SK-N-SH (cell line): ENCODE measurements around the gene FSIP1. TPM values are rescaled to one million over a fixed set of nuclear protein-coding genes. Genes with fewer than 3 reads are reported as not detected.

ENCODE experiments used
- CTCF ChIA-PET: fragments of 300-600, 350-600 bp; formaldehyde crosslinking; extraction: SDS; loops from one replicate; lab custom pipeline; 2021; lab: Yijun Ruan, JAX
- POLR2A ChIA-PET: fragments of 350-600 bp; sonication (Branson Sonifier 250); formaldehyde crosslinking; extraction: SDS; loops from one replicate; lab custom pipeline; 2020; ENCODE audit warnings: antibody characterized with exemption, inconsistent platforms; lab: Yijun Ruan, JAX
- DNase-seq: peaks from one replicate; pipeline ENCODE4 v3.0.0; 2012
- H2AFZ ChIP-seq: fragments of 200-600 bp; sonication (generic); 2 replicates; pipeline ENCODE4 v1.8.1; 2016; ENCODE audit warnings: antibody characterized with exemption, mild to moderate bottlenecking, low read depth
- H3F3A ChIP-seq: fragments of 200-600 bp; sonication (generic); replicated peaks from 2 replicates; pipeline ENCODE3; 2016; ENCODE audit warnings: antibody characterized with exemption, mild to moderate bottlenecking; ENCODE audit not compliant: insufficient read depth
- H3K27ac ChIP-seq, 2 experiments: fragments of 200-500 bp in 1 of 2; fragments of 200-600 bp in 1 of 2; sonication (Bioruptor generic) in 1 of 2; sonication (generic), shearing (Covaris generic) in 1 of 2; 2 replicates each; pipeline versions ENCODE4 v1.5.1 to v1.6.1; 2014 to 2016; ENCODE audit warnings: low read depth in 2 of 2, inconsistent platforms in 1 of 2, low read length in 1 of 2, mild to moderate bottlenecking in 1 of 2, mixed read lengths in 1 of 2
- H3K27me3 ChIP-seq: fragments of 200-600 bp; sonication (generic), shearing (Covaris generic); 2 replicates; pipeline ENCODE4 v1.6.1; 2016; ENCODE audit warnings: mixed run types; ENCODE audit not compliant: insufficient read depth
- H3K36me3 ChIP-seq, 2 experiments: fragments of 200-500 bp in 1 of 2; fragments of 200-600 bp in 1 of 2; sonication (Bioruptor generic) in 1 of 2; sonication (generic) in 1 of 2; replicated peaks in 1 of 2; 2 replicates each; pipeline versions ENCODE3 to v1.5.1; 2014 to 2016; ENCODE audit warnings: low read length in 1 of 2, mild to moderate bottlenecking in 1 of 2; ENCODE audit not compliant: insufficient read depth in 2 of 2, control insufficient read depth in 1 of 2
- H3K4me1 ChIP-seq, 2 experiments: fragments of 200-500 bp in 1 of 2; fragments of 200-600 bp in 1 of 2; sonication (Bioruptor generic) in 1 of 2; sonication (generic), shearing (Covaris generic) in 1 of 2; 2 replicates each; pipeline versions ENCODE4 v1.5.1 to v1.6.1; 2014 to 2016; ENCODE audit warnings: low read depth in 1 of 2, low read length in 1 of 2, mixed run types in 1 of 2; ENCODE audit not compliant: insufficient read depth in 2 of 2, control insufficient read depth in 1 of 2
- H3K4me2 ChIP-seq: fragments of 200-600 bp; sonication (generic), shearing (Covaris generic); 2 replicates; pipeline ENCODE4 v1.6.1; 2017; ENCODE audit warnings: mixed run types
- H3K4me3 ChIP-seq, 2 experiments: fragments of 200-500 bp in 1 of 2; fragments of 200-600 bp in 1 of 2; sonication (Bioruptor generic) in 1 of 2; sonication (generic), shearing (Covaris generic) in 1 of 2; 2 replicates each; pipeline versions ENCODE4 v1.5.1 to v1.8.1; 2014 to 2016; ENCODE audit warnings: low read depth in 2 of 2, inconsistent platforms in 1 of 2, low read length in 1 of 2, mild to moderate bottlenecking in 1 of 2, mixed read lengths in 1 of 2, moderate library complexity in 1 of 2
- H3K79me2 ChIP-seq: fragments of 200-600 bp; sonication (generic); 2 replicates; pipeline ENCODE4 v1.8.1; 2017; ENCODE audit warnings: mild to moderate bottlenecking; ENCODE audit not compliant: insufficient read depth
- H3K9ac ChIP-seq: fragments of 200-600 bp; sonication (generic); 2 replicates; pipeline ENCODE4 v1.6.1; 2017; ENCODE audit warnings: mixed run types
- H3K9me2 ChIP-seq: fragments of 200-600 bp; sonication (generic); 2 replicates; pipeline ENCODE4 v1.6.1; 2017; ENCODE audit warnings: mixed run types
- H3K9me3 ChIP-seq: fragments of 200-600 bp; sonication (generic); 2 replicates; pipeline ENCODE4 v1.6.1; 2017; ENCODE audit warnings: mixed run types, mild to moderate bottlenecking, moderate library complexity
- H4K20me1 ChIP-seq: fragments of 200-600 bp; sonication (generic); 2 replicates; pipeline ENCODE4 v1.6.1; 2017; ENCODE audit warnings: mild to moderate bottlenecking, mixed run types; ENCODE audit not compliant: insufficient read depth
- CHD2 ChIP-seq: fragments of 150-350 bp; IDR thresholded peaks from 2 replicates; pipeline ENCODE4 v1.6.1; 2018; ENCODE audit warnings: low read length; ENCODE audit not compliant: partially characterized antibody
- CTCF ChIP-seq: fragments of 200-600 bp; sonication (generic); IDR thresholded peaks from 2 replicates; pipeline ENCODE4 v1.6.1; 2017; ENCODE audit warnings: antibody characterized with exemption, mild to moderate bottlenecking, moderate library complexity
- EP300 ChIP-seq, 2 experiments: IDR thresholded peaks; 2 replicates each; pipeline versions ENCODE4 v1.4.0 to v1.6.1; 2012; ENCODE audit warnings: borderline replicate concordance in 1 of 2, low read depth in 1 of 2, low read length in 1 of 2
- FOXJ3 ChIP-seq: sonication (generic); formaldehyde crosslinking; IDR thresholded peaks from 2 replicates; pipeline ENCODE4 v1.5.1; 2020; ENCODE audit warnings: mild to moderate bottlenecking, missing genetic modification reagents
- FOXM1 ChIP-seq: IDR thresholded peaks from 2 replicates; pipeline ENCODE4 v1.4.0; 2012; ENCODE audit warnings: low read depth, mild to moderate bottlenecking
- GABPA ChIP-seq: IDR thresholded peaks from 2 replicates; pipeline ENCODE4 v1.4.0; 2012; ENCODE audit warnings: low read depth, mild to moderate bottlenecking
- GATA2 ChIP-seq: sonication (generic); formaldehyde crosslinking; IDR thresholded peaks from 2 replicates; pipeline ENCODE4 v1.5.0; 2020; ENCODE audit warnings: mild to moderate bottlenecking, missing genetic modification reagents
- MAX ChIP-seq: IDR thresholded peaks from 2 replicates; pipeline ENCODE4 v1.4.0; 2012; ENCODE audit warnings: low read depth
- NRF1 ChIP-seq: IDR thresholded peaks from 2 replicates; pipeline ENCODE4 v1.6.1; 2012; ENCODE audit warnings: low read depth, mild to moderate bottlenecking, low read length
- REST ChIP-seq: IDR thresholded peaks from 2 replicates; pipeline ENCODE4 v1.6.1; 2012; ENCODE audit warnings: mild to moderate bottlenecking, low read depth, low read length, moderate library complexity
- RXRA ChIP-seq: IDR thresholded peaks from 2 replicates; pipeline ENCODE4 v1.4.0; 2012; ENCODE audit warnings: low read depth, mild to moderate bottlenecking, borderline replicate concordance
- SMC3 ChIP-seq: IDR thresholded peaks from 2 replicates; pipeline ENCODE4 v1.6.1; 2012; ENCODE audit warnings: low read depth, low read length, improper control_type of control experiment
- TCF12 ChIP-seq: IDR thresholded peaks from 2 replicates; pipeline ENCODE4 v1.4.0; 2012
- TEAD4 ChIP-seq: IDR thresholded peaks from 2 replicates; pipeline ENCODE4 v1.4.0; 2012; ENCODE audit warnings: mild to moderate bottlenecking, borderline replicate concordance; ENCODE audit not compliant: insufficient read depth
- USF1 ChIP-seq: IDR thresholded peaks from 2 replicates; pipeline ENCODE4 v1.4.0; 2012; ENCODE audit warnings: low read depth, borderline replicate concordance
- USF2 ChIP-seq: fragments of 150-350 bp; IDR thresholded peaks from 2 replicates; pipeline ENCODE4 v1.6.1; 2017; ENCODE audit warnings: antibody characterized with exemption, low read length, low read depth, borderline replicate concordance
- WGBS: methylation state at CpG from one replicate; pipeline ENCODE4 v1.1.6; 2017; ENCODE audit warnings: low lambda C conversion rate; 5-methylcytosine and 5-hydroxymethylcytosine counted together
- polyA plus RNA-seq, 3 experiments: library from polyadenylated mRNA; depleted of rRNA; stranded (reverse); fragments of >200 nt; gene quantifications; 2 replicates each; pipeline ENCODE4 v1.2.3, GENCODE V29; 2012

The FSIP1 gene
- polyA plus RNA-seq, 1 of the 3 experiments (the other 2 are of a cell fraction), result 0.43 TPM

- Histone ChIP-seq H3K4me2 (no peak overlapping the region), H2AFZ (no peak overlapping the region), H3K9ac (no peak overlapping the region), H3K36me3 (no peaks in the 10 kb centered on the region), H4K20me1 (no peaks in the 10 kb centered on the region), H3K9me2 (no peaks in the 10 kb centered on the region), H3K9me3 (no peaks in the 10 kb centered on the region), H3F3A (no peaks in the 10 kb centered on the region), H3K27me3 (no peaks in the 10 kb centered on the region), H3K27ac (no peak overlapping the region), H3K79me2 (no peaks in the 10 kb centered on the region), H3K4me1 (no peaks in the 10 kb centered on the region; a peak in 1 of 4 replicates), H3K4me3 (no peak overlapping the region)
- no peak for TF ChIP-seq USF2
- no peak for TF ChIP-seq GATA2 (CRISPR knock-in tag)
- TF ChIP-seq MAX, result no peak
- no peak for TF ChIP-seq REST
- no peak for TF ChIP-seq EP300 (IDR thresholded peaks at IDR 0.05; ENCODE audit: borderline replicate concordance in 1 of 2, low read depth in 1 of 2, low read length in 1 of 2)
- no peak for TF ChIP-seq SMC3
- no peak for TF ChIP-seq GABPA
- TF ChIP-seq TEAD4, result no peak
- no peak for TF ChIP-seq NRF1
- TF ChIP-seq CHD2, result no peak
- no peak for TF ChIP-seq TCF12
- no peak for TF ChIP-seq USF1
- ChIA-PET CTCF (no interaction called here), POLR2A (no interaction called here)
- WGBS, result 94% methylated on average over 3 of the region's 3 CpGs
- DNase-seq, result no peak
Measured at GRCh38 chr15:39558421-39558820, 224.2 kb downstream of the FSIP1 start.

- no peak overlapping the region for H3K4me2 ChIP-seq
- no peaks in the 10 kb centered on the region for H3K27me3 ChIP-seq
- no peak overlapping the region for H3K9ac ChIP-seq
- no peaks in the 10 kb centered on the region for H3K79me2 ChIP-seq
- H3K36me3 ChIP-seq, result no peaks in the 10 kb centered on the region
- H3F3A ChIP-seq, result no peaks in the 10 kb centered on the region
- H4K20me1 ChIP-seq, result no peaks in the 10 kb centered on the region
- TF ChIP-seq NRF1 (no peak), RXRA (no peak), CTCF (no peak), USF1 (no peak), EP300 (IDR thresholded peaks at IDR 0.05; ENCODE audit: borderline replicate concordance in 1 of 2, low read depth in 1 of 2, low read length in 1 of 2) (no peak), GATA2 (CRISPR knock-in tag) (no peak), MAX (no peak), SMC3 (no peak), FOXM1 (no peak), USF2 (no peak), FOXJ3 (CRISPR knock-in tag) (no peak)
- no peak overlapping the region for H2AFZ ChIP-seq
- no peaks in the 10 kb centered on the region for H3K9me2 ChIP-seq
- ChIA-PET POLR2A (no interaction called here), CTCF (no interaction called here)
- no peak overlapping the region for H3K27ac ChIP-seq
- DNase-seq, result no peak
- H3K4me1 ChIP-seq, result no peaks in the 10 kb centered on the region; a peak in 1 of 4 replicates
- 88% methylated on average over 7 of the region's 7 CpGs for WGBS
- H3K9me3 ChIP-seq, result no peaks in the 10 kb centered on the region
- no peak overlapping the region for H3K4me3 ChIP-seq
Measured at GRCh38 chr15:39556461-39556860, 226.2 kb downstream of the FSIP1 start.
